T-helper 1 cell treated with Interleukin-12 subunit alpha and Interleukin-12 subunit beta and Interleukin-4 antibody, amounts not matched to agents 30 μg/mL and 1 μg/mL, for 36 hours (primary cell): Measurements from ENCODE around the gene SMIM1.

Source experiments
- H3K27ac Mint-ChIP-seq: one replicate; pipeline ENCODE4 v1.8.0; 2021; ENCODE audit warnings: mild to moderate bottlenecking, mixed read lengths
- H3K27me3 Mint-ChIP-seq: one replicate; pipeline ENCODE4 v1.8.0; 2021; ENCODE audit warnings: low read depth, mixed read lengths
- H3K36me3 Mint-ChIP-seq: one replicate; pipeline ENCODE4 v1.8.0; 2021; ENCODE audit warnings: low read depth, mixed read lengths
- H3K4me1 Mint-ChIP-seq: one replicate; pipeline ENCODE4 v1.8.0; 2021; ENCODE audit warnings: low read depth, mixed read lengths
- H3K4me3 Mint-ChIP-seq: one replicate; pipeline ENCODE4 v1.8.0; 2021; ENCODE audit warnings: mild to moderate bottlenecking, moderate library complexity, mixed read lengths
- H3K9me3 Mint-ChIP-seq: one replicate; pipeline ENCODE4 v1.8.0; 2021; ENCODE audit warnings: mixed read lengths

SMIM1 gene

DNA sequence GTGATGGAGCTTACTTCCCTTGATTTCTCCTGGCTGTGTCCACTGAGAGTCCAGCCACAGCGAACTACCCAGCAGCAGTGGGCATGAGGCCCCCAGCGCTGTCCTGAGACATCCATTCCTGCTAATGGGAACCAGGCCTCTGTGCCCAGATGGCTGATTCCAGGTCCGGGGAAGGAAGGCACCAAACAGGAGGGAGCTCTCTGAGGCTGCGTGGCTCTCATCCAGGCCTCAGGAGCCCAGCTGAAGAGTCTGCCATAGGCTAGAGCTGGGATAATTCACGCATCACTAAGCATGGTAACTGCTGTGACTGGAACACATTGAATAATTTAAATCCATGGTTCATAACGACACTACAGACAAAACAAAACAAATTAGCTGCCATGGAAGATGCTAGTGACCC lies 48.5 kb downstream of the SMIM1 start:
- Mint-ChIP-seq H3K36me3 (peaks cover 21% of the 10 kb centered on the region), H3K27me3 (no peaks in the 10 kb centered on the region), H3K27ac (no peak overlapping the region)

DNA sequence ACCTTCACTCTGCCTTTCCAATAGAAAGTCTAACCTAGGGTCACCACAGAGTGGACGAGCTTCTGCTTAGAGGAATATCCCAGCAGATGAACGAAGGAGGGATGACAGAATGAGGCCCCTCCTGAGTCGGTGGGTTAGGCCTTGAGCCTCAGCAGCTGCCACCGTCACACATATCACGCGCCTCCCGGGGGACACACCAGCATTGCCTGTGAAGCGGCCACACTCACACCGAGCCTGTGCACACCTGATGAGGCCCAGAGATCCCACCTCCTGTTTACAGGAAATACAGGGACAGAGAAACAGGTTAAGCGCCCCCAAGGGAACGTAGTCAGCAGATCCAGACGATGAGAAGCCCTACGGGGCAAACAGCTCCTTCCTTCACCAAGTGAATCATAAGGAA lies 48.9 kb downstream of the SMIM1 start:
- Mint-ChIP-seq H3K27me3 (no peaks in the 10 kb centered on the region), H3K27ac (no peak overlapping the region), H3K9me3 (no peaks in the 10 kb centered on the region), H3K36me3 (peaks cover 21% of the 10 kb centered on the region), H3K4me1 (no peaks in the 10 kb centered on the region), H3K4me3 (no peak overlapping the region)

More for the DNA sequence above, 48.5 kb downstream of the SMIM1 start:
- Mint-ChIP-seq H3K4me3 (no peak overlapping the region), H3K9me3 (no peaks in the 10 kb centered on the region), H3K4me1 (no peaks in the 10 kb centered on the region)

DNA sequence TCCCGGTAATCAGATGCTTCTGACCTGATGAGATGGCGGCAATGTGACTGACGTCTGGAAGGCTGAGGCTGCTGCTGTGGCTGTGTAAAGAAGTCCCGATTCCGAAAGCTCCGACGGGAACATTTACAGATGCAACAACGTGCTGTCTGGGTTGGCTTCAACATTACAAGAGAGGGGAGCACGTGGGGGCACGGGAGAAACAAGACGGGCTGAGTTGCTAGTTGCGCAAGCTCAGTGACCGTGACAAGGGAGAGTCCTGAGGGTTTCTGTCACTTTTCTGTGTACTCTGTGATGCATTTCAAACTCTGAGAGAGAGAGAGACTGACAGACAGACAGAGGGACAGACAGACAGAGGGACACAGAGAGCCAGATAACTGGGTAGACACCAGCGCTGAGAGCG lies 49.4 kb downstream of the SMIM1 start:
- Mint-ChIP-seq H3K4me3 (no peak overlapping the region), H3K27me3 (no peaks in the 10 kb centered on the region), H3K4me1 (no peaks in the 10 kb centered on the region), H3K9me3 (no peaks in the 10 kb centered on the region), H3K36me3 (peaks cover 21% of the 10 kb centered on the region), H3K27ac (no peak overlapping the region)

DNA sequence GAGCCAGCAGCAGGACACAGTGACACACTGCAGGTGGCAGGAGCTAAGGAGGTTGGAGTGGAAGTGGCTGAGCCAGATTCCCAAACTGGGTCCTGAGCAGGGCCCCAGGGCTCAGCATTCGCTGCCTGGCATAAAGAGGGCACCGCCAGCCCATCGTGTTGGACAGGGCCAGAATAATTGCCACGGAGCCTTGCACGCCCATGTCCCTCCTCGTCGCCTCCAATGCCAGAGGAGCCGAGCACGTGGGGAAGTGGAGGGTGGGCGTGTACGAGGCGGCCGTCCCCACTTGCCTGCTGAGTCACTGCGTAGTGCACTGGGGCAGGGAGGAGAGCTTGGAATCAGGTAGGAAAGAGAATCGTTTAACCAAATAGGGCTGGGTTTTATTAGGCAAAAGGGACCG lies 49.9 kb downstream of the SMIM1 start:
- Mint-ChIP-seq H3K9me3 (no peaks in the 10 kb centered on the region), H3K4me1 (no peaks in the 10 kb centered on the region), H3K27ac (no peak overlapping the region), H3K4me3 (no peak overlapping the region), H3K36me3 (peaks cover 21% of the 10 kb centered on the region), H3K27me3 (no peaks in the 10 kb centered on the region)

DNA sequence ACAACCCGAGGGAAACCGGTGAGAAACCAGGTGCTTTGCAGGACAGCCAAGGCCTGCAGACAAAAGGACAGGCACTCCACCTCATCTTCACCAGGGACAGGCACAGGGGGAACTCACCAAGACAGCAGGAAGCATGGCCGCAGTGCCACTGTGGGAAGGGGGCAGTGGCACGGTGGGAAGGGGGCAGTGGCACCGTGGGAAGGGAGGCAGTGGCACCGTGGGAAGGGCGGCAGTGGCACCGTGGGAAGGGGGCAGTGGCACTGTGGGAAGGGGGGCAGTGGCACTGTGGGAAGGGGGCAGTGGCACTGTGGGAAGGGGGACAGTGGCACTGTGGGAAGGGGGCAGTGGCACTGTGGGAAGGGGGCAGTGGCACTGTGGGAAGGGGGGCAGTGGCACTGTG lies 52.1 kb downstream of the SMIM1 start:
- Mint-ChIP-seq H3K27me3 (no peaks in the 10 kb centered on the region), H3K9me3 (no peaks in the 10 kb centered on the region), H3K4me3 (no peak overlapping the region), H3K4me1 (no peaks in the 10 kb centered on the region), H3K36me3 (peaks cover 28% of the 10 kb centered on the region), H3K27ac (no peak overlapping the region)

DNA sequence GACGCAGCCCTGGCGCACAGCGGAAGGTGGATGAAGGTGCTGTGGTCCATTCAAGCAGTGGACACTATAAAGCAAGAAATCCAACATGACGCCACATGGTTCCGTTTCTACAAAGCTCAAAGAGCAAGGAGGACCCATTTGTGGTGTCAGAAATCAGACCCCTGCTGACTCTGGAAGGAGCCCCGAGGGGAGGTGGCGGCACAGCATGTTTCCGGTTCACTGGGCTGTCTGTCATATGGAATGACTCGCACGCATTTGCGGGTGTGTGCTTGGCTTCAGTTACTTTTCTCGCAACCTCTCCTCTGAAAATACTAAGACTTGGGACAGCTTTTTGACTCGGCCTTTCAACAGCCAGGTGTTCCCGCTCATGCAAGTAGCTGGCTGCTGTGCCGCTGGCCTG lies 52.8 kb downstream of the SMIM1 start:
- Mint-ChIP-seq H3K27ac (no peak overlapping the region), H3K27me3 (no peaks in the 10 kb centered on the region), H3K4me3 (no peak overlapping the region), H3K9me3 (no peaks in the 10 kb centered on the region), H3K36me3 (peaks cover 27% of the 10 kb centered on the region), H3K4me1 (no peaks in the 10 kb centered on the region)
